Effector memory CD4-positive, alpha-beta T cell (primary cell): ENCODE results near the gene TLCD1.

Experiments
- DNase-seq, 3 donors: peaks; one replicate each; pipeline ENCODE4 v3.0.0-alpha.2; 2020
- H3K27ac ChIP-seq: 2 replicates; pipeline ENCODE4 v1.7.0; 2013; ENCODE audit warnings: mild to moderate bottlenecking, low read length, moderate library complexity; ENCODE audit not compliant: insufficient read depth, poor library complexity, severe bottlenecking
- H3K27me3 ChIP-seq: replicated peaks from 2 replicates; pipeline ENCODE4 v1.7.0; 2013; ENCODE audit warnings: mild to moderate bottlenecking, low read length; ENCODE audit not compliant: insufficient read depth, control insufficient read depth, poor library complexity, severe bottlenecking
- H3K36me3 ChIP-seq: 2 replicates; pipeline ENCODE4 v1.7.0; 2013; ENCODE audit warnings: mild to moderate bottlenecking, low read length, moderate library complexity; ENCODE audit not compliant: control insufficient read depth, insufficient read depth
- H3K4me1 ChIP-seq: 2 replicates; pipeline ENCODE4 v1.7.0; 2013; ENCODE audit warnings: low read length, mild to moderate bottlenecking; ENCODE audit not compliant: control insufficient read depth, insufficient read depth, poor library complexity, severe bottlenecking
- H3K4me3 ChIP-seq: 2 replicates; pipeline ENCODE4 v1.7.0; 2013; ENCODE audit warnings: low read length, low read depth, mild to moderate bottlenecking; ENCODE audit not compliant: insufficient read depth, poor library complexity, severe bottlenecking
- H3K9me3 ChIP-seq: 2 replicates; pipeline ENCODE4 v1.7.0; 2013; ENCODE audit warnings: mild to moderate bottlenecking, low read length, moderate library complexity; ENCODE audit not compliant: control insufficient read depth

TLCD1 gene

DNA sequence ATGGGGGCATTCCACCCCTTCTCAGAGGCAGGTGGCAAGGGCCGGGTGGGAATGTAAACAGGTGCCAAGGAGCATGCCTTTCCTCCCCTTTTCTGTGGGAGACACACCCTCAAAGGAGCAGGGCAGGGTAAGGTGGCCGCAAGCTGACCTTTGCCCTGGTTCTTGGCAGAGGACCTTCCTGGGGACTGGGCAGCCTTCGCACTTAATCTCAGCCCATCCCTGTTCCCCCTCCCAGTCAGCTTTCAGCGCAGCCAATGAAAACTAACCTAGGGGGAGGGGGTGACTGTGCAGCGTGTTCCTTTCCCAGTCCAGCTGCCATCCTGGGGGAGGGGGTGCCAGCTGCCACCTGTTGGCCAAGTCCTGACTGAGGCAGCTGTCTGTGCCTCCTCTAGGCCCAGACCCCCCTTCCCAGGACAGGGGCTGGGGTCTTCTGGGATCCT is 20.6 kb upstream of the TLCD1 start:
- no peak overlapping the region for H3K27ac ChIP-seq
- H3K27me3 ChIP-seq, result no peaks in the 10 kb centered on the region
- no peaks in the 10 kb centered on the region for H3K9me3 ChIP-seq
- peaks cover 28% of the 10 kb centered on the region for H3K4me1 ChIP-seq
- H3K36me3 ChIP-seq, result peaks cover 10% of the 10 kb centered on the region
- DNase-seq, result no peak
- no peak overlapping the region for H3K4me3 ChIP-seq

DNA sequence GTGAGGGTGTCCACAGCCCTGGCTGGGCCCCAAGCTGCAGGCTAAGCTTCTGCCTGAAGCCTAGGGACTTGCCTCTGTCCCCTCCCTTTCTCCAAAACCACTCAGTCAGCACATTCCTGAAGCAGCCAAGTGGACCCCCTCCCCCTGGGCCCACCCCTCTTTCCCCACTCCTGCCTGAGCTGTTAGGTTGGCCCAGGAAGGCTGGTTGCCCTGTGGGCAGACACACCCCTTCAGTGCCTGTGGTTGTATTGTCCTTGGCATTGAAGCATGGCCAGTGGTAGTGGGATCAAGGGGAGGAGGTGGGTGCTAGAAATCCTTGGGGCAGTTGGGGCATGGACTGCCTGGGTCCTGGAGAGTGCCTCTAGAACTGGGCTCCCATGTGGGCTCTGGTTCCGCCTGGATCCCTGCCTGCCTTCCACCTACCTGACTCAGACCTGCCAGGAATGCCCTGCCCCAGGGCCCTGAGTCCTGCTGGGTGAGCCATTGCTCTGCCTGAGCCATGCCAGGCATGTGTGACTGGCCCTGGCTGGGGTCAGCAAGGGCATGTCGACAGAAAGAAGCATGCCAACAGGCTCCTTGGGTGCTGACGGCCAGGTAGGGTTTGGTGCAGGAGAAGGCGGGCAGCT is 19.9 kb upstream of the TLCD1 start:
- H3K4me3 ChIP-seq, result peak overlapping the region; percentile 73
- peaks cover 28% of the 10 kb centered on the region for H3K4me1 ChIP-seq
- no peaks in the 10 kb centered on the region for H3K27me3 ChIP-seq
- DNase-seq, result no peak
- H3K36me3 ChIP-seq, result peaks cover 10% of the 10 kb centered on the region
- no peaks in the 10 kb centered on the region for H3K9me3 ChIP-seq
- peak overlapping the region; percentile 91 for H3K27ac ChIP-seq

DNA sequence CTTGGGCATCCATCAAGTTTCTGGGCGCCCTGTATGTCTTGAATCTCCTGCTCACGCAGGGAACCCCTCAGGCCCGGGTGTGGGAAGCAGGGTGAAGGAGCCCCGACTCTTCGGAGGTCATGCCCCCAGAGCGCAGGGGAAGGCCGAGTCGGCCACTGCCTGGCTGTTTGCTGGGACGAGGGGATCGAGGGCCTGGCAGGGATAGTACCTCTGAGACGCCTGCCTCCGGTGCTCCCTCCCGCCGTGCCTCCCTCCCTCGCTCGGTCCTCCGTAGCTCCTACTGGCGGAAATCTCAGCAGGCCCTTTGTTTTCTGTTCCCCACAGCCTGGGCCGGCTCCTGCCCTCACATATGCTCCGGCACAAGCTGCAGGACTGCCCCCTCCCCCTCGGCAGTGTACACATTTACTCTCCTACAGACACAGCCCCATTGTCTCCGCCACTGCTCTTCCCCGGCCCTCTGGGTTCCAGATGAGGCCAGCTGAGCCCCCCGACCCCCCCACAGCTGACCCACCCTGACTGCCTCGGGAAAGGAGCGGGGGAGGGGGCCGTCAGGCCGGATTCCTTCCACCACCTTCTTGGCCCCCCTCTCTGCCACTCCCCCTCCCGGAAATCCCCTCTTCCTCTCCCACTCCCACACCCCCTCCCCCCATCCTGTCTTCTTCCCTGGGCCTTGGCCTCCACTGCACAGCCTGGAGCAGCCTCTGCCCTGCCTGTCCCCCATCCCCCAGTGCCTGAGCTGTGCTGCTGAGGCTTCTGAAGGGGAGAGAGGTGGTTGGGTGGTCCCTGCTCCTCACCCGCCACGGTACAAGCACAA is 19.1 kb upstream of the TLCD1 start:
- Histone ChIP-seq H3K9me3 (no peaks in the 10 kb centered on the region), H3K36me3 (peaks cover 10% of the 10 kb centered on the region)
- peak in 1 of 3 donors; percentile 6 for DNase-seq

DNA sequence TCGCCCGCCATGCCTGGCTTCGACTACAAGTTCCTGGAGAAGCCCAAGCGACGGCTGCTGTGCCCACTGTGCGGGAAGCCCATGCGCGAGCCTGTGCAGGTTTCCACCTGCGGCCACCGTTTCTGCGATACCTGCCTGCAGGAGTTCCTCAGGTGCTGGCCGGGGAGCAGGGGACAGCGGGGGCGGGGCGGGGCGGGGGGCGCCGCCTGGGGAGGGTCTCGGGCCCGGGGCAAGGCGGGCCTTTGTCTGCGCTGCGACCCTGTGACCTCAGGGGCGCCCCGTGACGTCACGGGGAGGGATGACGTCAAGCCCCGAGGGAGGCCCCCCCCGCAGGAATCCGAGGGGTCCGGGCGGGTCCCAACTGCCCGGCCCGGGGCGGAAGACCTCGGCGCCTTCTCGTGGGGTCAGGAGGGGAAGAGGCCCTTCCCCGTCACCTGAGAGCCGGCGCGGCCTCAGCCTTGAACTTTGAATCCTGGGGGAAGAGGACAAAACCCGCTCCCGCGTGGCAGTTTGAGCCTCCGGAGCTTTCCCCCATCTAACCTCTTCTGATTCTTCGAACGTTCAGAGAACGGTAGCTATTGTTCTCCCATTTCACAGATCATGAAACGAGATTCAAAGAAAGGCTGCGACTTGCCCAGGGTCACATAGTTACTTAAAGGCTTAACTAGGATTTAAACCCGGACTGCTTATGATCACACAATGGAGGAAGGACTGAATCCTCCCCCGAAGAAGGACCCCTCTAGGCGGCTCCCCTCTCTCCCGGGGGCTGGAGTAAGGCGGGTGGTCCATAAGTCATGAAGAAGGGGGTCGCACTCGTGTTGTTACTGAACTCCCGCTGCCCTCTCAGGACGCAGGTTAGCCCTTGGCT is 18.3 kb upstream of the TLCD1 start:
- Histone ChIP-seq H3K4me1 (peaks cover 24% of the 10 kb centered on the region), H3K9me3 (no peaks in the 10 kb centered on the region), H3K27me3 (no peaks in the 10 kb centered on the region), H3K4me3 (peak overlapping the region; percentile 73), H3K36me3 (peaks cover 10% of the 10 kb centered on the region), H3K27ac (peak overlapping the region; percentile 91)
- DNase-seq, result peak; percentile 49 to 62 (median 56)

More for the DNA sequence above, 19.1 kb upstream of the TLCD1 start:
- H3K27me3 ChIP-seq, result no peaks in the 10 kb centered on the region
- H3K4me3 ChIP-seq, result peak overlapping the region; percentile 73
- H3K27ac ChIP-seq, result peak overlapping the region; percentile 91
- peaks cover 28% of the 10 kb centered on the region for H3K4me1 ChIP-seq

DNA sequence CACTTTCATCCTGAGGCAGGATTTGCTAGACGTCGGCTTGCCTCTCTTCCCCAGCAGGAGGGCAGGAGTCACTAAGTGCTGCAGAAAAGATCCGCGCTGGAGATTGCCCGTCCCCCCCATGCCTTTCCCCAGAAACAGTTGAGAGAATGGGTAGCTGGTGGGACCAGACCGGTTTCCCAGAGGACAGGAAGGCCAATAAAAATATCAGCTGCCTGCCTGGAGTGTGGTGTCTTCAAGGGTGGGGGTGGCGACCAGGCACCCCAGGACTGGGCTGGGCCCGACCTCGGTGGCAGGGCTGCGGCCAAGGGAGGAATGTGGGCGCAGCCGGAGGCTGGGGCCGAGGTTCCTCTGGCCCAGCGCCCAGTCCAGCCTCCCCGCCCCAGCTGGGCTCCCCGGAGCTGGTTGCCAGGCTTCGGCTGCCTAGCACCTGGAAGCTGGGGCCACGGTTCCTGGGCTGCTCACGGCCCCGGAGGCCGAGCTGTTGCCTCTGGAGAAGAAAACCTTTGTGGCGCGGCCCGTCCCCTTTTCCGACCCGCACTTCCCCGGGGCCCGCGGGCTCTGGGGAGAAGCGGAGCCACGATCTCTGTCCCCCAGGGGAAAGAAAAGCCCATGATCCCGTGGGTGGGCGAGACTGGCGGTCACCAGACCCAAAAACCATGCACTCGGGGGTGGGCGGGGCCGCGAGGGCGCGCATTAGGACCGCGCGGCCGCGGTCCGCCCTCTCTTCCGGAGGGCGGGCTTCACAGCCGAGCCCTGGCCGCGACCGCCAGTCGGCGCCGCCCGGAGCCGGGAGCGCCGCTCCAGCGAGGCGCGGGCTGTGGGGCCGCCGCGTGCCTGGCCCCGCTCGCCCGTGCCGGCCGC is 17.4 kb upstream of the TLCD1 start, which contains the start of gene TRAF4:
Gene TRAF4, plus strand, starts transcription at position 769 of the 861 bp plus-strand sequence. CDS start 102 bp downstream, outside the sequence.
- H3K36me3 ChIP-seq, result peaks cover 10% of the 10 kb centered on the region
- H3K27me3 ChIP-seq, result no peaks in the 10 kb centered on the region
- H3K4me3 ChIP-seq, result peak within 1 kb of the TSS; percentile 73
- H3K4me1 ChIP-seq, result peaks cover 30% of the 10 kb centered on the region
- H3K27ac ChIP-seq, result peak within 1 kb of the TSS; percentile 91
- H3K9me3 ChIP-seq, result no peaks in the 10 kb centered on the region
- peak; percentile 57 to 68 (median 62) for DNase-seq

DNA sequence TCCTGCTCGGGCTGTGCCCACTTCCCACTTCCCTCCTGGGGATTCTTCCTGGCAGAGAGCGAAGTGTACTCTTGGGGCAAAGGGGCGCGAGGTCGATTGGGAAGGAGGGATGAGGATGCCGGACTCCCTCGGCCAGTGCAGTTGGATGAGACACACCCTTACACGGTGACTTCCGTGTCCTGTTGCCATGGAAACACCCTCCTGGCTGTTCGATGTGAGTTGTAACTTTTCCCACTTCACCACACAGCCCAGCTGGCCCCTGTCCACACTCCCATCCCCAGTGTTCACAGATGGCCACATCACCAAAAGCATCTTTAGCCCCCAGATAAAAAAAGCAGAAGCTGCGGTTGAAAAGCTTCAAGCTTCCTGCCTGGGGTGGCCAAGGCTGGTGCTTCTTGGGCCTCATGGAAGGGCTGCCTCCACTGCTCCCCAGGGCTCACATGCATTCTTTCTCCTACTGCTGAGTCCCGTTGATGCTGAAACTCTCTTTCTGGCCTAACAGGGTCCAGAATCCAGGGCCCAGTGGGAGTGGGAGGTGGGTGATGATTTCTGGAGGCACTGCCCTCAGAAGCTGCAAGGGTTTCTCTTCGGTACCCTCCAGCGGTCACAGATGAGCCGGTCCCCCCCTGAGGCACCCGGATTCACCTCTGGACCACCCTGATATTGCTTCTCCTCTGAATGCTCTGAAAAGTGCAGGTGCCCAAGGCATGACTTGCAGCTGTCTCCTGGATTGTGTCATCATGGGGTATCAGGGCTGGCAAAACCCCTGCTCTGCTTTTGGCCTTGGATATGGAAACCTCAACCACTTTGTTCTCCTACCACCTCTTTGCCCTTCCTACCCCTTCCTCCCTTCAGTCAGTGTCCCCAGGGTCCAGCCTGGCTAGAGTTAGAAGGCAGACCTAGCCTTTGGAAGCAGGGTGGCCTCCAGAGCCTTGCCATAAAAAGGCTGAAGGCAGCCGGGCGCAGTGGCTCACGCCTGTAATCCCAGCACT is 15.6 kb upstream of the TLCD1 start:
- H3K9me3 ChIP-seq, result no peaks in the 10 kb centered on the region
- no peak overlapping the region for H3K27ac ChIP-seq
- DNase-seq, result no peak
- H3K4me1 ChIP-seq, result peaks cover 35% of the 10 kb centered on the region
- H3K36me3 ChIP-seq, result no peaks in the 10 kb centered on the region
- H3K4me3 ChIP-seq, result no peak overlapping the region
- no peaks in the 10 kb centered on the region for H3K27me3 ChIP-seq

DNA sequence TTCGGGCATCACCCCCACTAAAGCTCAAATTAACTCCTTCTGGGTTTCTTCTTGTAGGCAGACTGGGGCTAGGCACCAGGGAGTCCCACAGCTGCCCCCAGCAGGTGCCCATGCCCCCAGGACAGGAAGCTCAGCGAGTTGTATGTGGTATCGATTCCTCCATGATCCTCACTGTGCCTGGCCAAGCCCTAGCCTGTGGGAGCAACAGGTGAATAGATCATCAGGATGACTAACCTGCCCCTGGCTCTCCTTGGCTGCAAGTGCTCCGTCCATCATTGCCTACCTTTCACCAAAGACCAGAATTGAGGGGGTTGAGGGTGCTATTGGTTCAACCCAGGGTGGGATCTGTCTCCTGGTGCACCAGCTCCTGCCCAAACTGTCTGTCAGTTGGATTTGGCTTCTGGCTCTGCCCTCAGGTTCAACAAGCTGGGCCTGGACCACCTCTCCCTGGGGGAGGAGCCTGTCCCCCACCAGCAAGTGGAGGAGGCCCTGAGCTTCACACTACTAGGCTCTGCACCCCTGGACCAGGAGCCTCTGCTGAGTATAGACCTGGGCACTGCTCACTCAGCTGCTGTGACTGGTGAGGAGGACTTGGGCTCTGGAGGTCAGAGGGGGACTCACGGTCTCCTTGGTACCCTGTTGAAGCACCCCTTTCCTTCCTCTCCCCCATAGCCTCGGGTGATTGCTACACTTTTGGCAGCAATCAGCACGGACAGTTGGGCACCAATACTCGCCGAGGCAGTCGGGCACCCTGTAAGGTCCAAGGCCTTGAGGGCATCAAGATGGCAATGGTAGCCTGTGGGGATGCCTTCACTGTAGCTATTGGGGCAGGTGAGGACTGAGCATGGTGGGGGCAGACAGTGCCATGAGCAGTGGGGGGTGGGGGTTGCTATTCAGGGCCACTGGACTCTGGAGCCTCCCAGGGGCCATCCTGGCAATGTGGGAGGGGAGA is 14.6 kb upstream of the TLCD1 start:
- no peak overlapping the region for H3K4me3 ChIP-seq
- no peak overlapping the region for H3K27ac ChIP-seq

More for the DNA sequence above, 14.6 kb upstream of the TLCD1 start:
- DNase-seq, result no peak
- H3K27me3 ChIP-seq, result no peaks in the 10 kb centered on the region
- H3K9me3 ChIP-seq, result no peaks in the 10 kb centered on the region
- no peaks in the 10 kb centered on the region for H3K36me3 ChIP-seq
- H3K4me1 ChIP-seq, result peaks cover 32% of the 10 kb centered on the region
